Neutrophil (primary cell): ENCODE data around the gene CD163L1.

Experiments used
- H3K27ac ChIP-seq: fragments of 200-600 bp; sonication (generic); 2 replicates; pipeline ENCODE4 v1.5.1; 2016; ENCODE audit warnings: mild to moderate bottlenecking, moderate library complexity
- H3K27me3 ChIP-seq: fragments of 200-600 bp; sonication (generic); 2 replicates; pipeline ENCODE4 v1.6.0; 2016; ENCODE audit warnings: mild to moderate bottlenecking
- H3K36me3 ChIP-seq: fragments of 200-600 bp; sonication (generic); 2 replicates; pipeline ENCODE4 v1.5.1; 2017
- H3K4me1 ChIP-seq, 2 experiments: fragments of 200-600 bp in 1 of 2; sonication (generic) in 1 of 2; 1 replicate in 1 of 2; 2 replicates in 1 of 2; pipeline versions ENCODE4 v1.5.1 to v1.6.1; 2013 to 2016; ENCODE audit warnings: low read depth in 1 of 2, low read length in 1 of 2, mild to moderate bottlenecking in 1 of 2, moderate library complexity in 1 of 2; ENCODE audit not compliant: control insufficient read depth in 1 of 2, insufficient read depth in 1 of 2
- H3K4me3 ChIP-seq, 2 experiments: fragments of 200-600 bp in 1 of 2; sonication (generic) in 1 of 2; 1 replicate in 1 of 2; 2 replicates in 1 of 2; pipeline ENCODE4 v1.5.1; 2013 to 2016; ENCODE audit warnings: low read depth in 1 of 2, low read length in 1 of 2, mild to moderate bottlenecking in 1 of 2, moderate library complexity in 1 of 2
- H3K9me3 ChIP-seq: fragments of 200-600 bp; sonication (generic); 2 replicates; pipeline ENCODE4 v1.5.1; 2016
- CTCF ChIP-seq: fragments of 200-600 bp; sonication (generic); IDR thresholded peaks from 2 replicates; pipeline ENCODE4 v1.5.1; 2016; ENCODE audit warnings: antibody characterized with exemption

The CD163L1 gene

GRCh38 chr12:7362734-7363133 lies 81.2 kb downstream of the CD163L1 start:
- no peaks in the 10 kb centered on the region for H3K36me3 ChIP-seq
- H3K4me3 ChIP-seq = no peak overlapping the region
- H3K4me1 ChIP-seq = no peaks in the 10 kb centered on the region
- no peak overlapping the region for H3K27ac ChIP-seq
- H3K27me3 ChIP-seq = peaks cover 27% of the 10 kb centered on the region
- TF ChIP-seq CTCF = no peak
- no peaks in the 10 kb centered on the region for H3K9me3 ChIP-seq

- peaks cover 38% of the 10 kb centered on the region for H3K27me3 ChIP-seq
- no peaks in the 10 kb centered on the region for H3K36me3 ChIP-seq
- TF ChIP-seq CTCF = no peak
- H3K4me3 ChIP-seq = no peak overlapping the region
- H3K27ac ChIP-seq = no peak overlapping the region
- no peaks in the 10 kb centered on the region for H3K4me1 ChIP-seq
- H3K9me3 ChIP-seq = no peaks in the 10 kb centered on the region
Measured at GRCh38 chr12:7361265-7361664, 82.7 kb downstream of the CD163L1 start.

DNA sequence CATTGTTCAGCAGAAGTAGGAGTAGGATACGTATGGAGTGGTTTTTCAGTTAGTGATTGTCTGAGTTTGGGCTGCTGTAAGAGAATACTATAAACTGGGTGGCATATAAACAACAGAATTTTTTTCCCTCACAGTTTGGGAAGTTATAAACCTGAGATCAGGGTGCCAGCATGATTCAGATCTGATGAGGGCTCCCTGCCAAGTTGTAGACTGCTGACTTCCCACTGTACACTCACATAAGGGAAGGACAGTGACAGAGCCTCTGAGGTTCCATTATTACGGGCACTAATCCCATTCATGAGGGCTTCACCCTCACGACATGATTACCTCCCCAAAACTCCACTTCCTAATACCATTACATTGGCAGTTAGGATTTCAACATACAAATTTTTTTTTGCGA lies 89.4 kb downstream of the CD163L1 start:
- Histone ChIP-seq H3K9me3 (no peaks in the 10 kb centered on the region), H3K4me1 (peaks cover 0 to 9% of the 10 kb centered on the region in 2 experiments), H3K4me3 (no peak overlapping the region), H3K27me3 (peaks cover 33% of the 10 kb centered on the region), H3K27ac (no peak overlapping the region), H3K36me3 (no peaks in the 10 kb centered on the region)
- TF ChIP-seq CTCF = no peak

DNA sequence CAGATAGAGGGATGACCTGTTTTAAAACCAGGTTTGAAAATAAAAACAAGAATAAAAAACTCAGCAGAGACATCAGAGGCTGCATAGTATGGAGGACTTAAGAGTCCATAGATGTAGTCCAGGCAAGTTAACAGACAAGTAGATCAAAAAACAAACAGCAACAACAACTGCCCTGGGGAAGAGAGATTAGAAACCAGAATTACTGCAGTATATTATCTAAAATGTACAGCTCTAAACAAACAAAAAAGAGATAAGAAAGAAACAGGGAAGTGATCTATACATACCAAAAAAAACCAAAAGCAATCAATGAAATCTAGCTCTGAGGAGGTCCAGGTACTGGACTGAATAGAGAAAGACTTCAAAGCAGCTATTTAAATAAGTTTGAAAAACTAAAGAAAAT lies 91.3 kb downstream of the CD163L1 start:
- Histone ChIP-seq H3K4me1 (peaks cover 0 to 9% of the 10 kb centered on the region in 2 experiments), H3K36me3 (no peaks in the 10 kb centered on the region), H3K4me3 (no peak overlapping the region), H3K27me3 (peaks cover 16% of the 10 kb centered on the region), H3K9me3 (no peaks in the 10 kb centered on the region), H3K27ac (no peak overlapping the region)
- no peak for TF ChIP-seq CTCF

DNA sequence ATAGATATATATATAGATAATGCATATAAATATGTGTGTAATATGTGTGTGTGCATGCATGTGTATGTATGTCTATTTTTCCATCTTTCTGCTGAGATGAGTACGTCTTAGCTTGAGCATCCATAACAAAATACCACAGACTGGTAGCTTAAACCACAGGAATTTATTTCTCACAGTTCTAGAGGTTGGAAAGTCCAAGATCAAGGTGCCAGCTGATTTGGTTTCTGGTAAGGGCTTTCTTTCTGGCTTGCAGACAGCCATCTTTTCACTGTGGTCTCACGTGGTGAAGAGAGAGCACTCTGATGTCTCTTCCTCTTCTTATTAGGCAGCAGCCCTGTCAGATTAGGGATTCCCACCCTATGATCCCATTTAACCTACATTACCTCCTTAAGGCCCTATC lies 92.8 kb downstream of the CD163L1 start:
- H3K4me3 ChIP-seq = no peak overlapping the region
- no peaks in the 10 kb centered on the region for H3K36me3 ChIP-seq

More for the DNA sequence above, 92.8 kb downstream of the CD163L1 start:
- Histone ChIP-seq H3K4me1 (peaks cover 11 to 24% of the 10 kb centered on the region in 2 experiments), H3K27me3 (peaks cover 6% of the 10 kb centered on the region), H3K9me3 (no peaks in the 10 kb centered on the region), H3K27ac (no peak overlapping the region)
- TF ChIP-seq CTCF = no peak
